OCI-LY1 (cell line): ENCODE results near the gene MARCHF5.

Source experiments
- H2AFZ ChIP-seq: fragments of 200-600 bp; sonication (generic), shearing (Covaris generic); 2 replicates; pipeline ENCODE4 v1.6.0; 2014; ENCODE audit warnings: antibody characterized with exemption, mild to moderate bottlenecking, low read length
- H3F3A ChIP-seq: fragments of 200-600 bp; sonication (generic), shearing (Covaris generic); 2 replicates; pipeline ENCODE4 v1.6.0; 2014; ENCODE audit warnings: mild to moderate bottlenecking, antibody characterized with exemption, low read length, moderate library complexity; ENCODE audit not compliant: insufficient read depth
- H3K27ac ChIP-seq: fragments of 200-600 bp; sonication (generic); 2 replicates; pipeline ENCODE4 v1.5.1; 2014; ENCODE audit warnings: low read length, mixed run types, mild to moderate bottlenecking, low read depth; ENCODE audit not compliant: poor library complexity, severe bottlenecking
- H3K27me3 ChIP-seq: fragments of 200-600 bp; sonication (generic); 2 replicates; pipeline ENCODE4 v1.6.0; 2014; ENCODE audit warnings: antibody characterized with exemption, mild to moderate bottlenecking, low read length, moderate library complexity; ENCODE audit not compliant: insufficient read depth
- H3K36me3 ChIP-seq: fragments of 200-600 bp; sonication (generic); 2 replicates; pipeline ENCODE4 v1.6.1; 2014; ENCODE audit warnings: mild to moderate bottlenecking, antibody characterized with exemption, low read length, moderate library complexity, mixed read lengths; ENCODE audit not compliant: insufficient read depth
- H3K4me1 ChIP-seq: fragments of 200-600 bp; sonication (generic); 2 replicates; pipeline ENCODE4 v1.5.1; 2014; ENCODE audit warnings: mild to moderate bottlenecking, low read length, moderate library complexity; ENCODE audit not compliant: insufficient read depth, severe bottlenecking
- H3K4me2 ChIP-seq: fragments of 200-600 bp; sonication (generic), shearing (Covaris generic); 2 replicates; pipeline ENCODE4 v1.6.1; 2014; ENCODE audit warnings: low read length
- H3K4me3 ChIP-seq: fragments of 200-600 bp; sonication (generic); 2 replicates; pipeline ENCODE4 v1.5.1; 2014; ENCODE audit warnings: low read length, low read depth, mild to moderate bottlenecking, mixed read lengths; ENCODE audit not compliant: poor library complexity, severe bottlenecking
- H3K79me2 ChIP-seq: fragments of 200-600 bp; shearing (Covaris generic); 2 replicates; pipeline ENCODE4 v1.6.1; 2016; ENCODE audit warnings: mixed run types, low read length, mixed read lengths; ENCODE audit not compliant: insufficient read depth
- H3K9ac ChIP-seq: fragments of 200-600 bp; sonication (generic), shearing (Covaris generic); 2 replicates; pipeline ENCODE4 v1.6.1; 2014; ENCODE audit warnings: mild to moderate bottlenecking, low read length, mixed read lengths
- H3K9me2 ChIP-seq: fragments of 200-600 bp; sonication (generic), shearing (Covaris generic); 2 replicates; pipeline ENCODE4 v1.6.1; 2014; ENCODE audit warnings: low read depth, mild to moderate bottlenecking, low read length, mixed read lengths
- H3K9me3 ChIP-seq: fragments of 200-600 bp; shearing (Covaris generic); 2 replicates; pipeline ENCODE4 v1.6.1; 2014; ENCODE audit warnings: low read length, mixed read lengths
- H4K20me1 ChIP-seq: fragments of 200-600 bp; sonication (generic), shearing (Covaris generic); 2 replicates; pipeline ENCODE4 v1.6.0; 2016; ENCODE audit warnings: mild to moderate bottlenecking, low read length; ENCODE audit not compliant: insufficient read depth
- CTCF ChIP-seq: fragments of 200-600 bp; sonication (generic), shearing (Covaris generic); IDR thresholded peaks from 2 replicates; pipeline ENCODE4 v1.5.1; 2017; ENCODE audit warnings: mild to moderate bottlenecking, antibody characterized with exemption, low read length, moderate library complexity, mixed read lengths
- EZH2 ChIP-seq: fragments of 200-600 bp; sonication (generic), shearing (Covaris generic); IDR thresholded peaks from 2 replicates; pipeline ENCODE4 v1.8.0; 2017; ENCODE audit warnings: borderline replicate concordance, mixed run types, mild to moderate bottlenecking, antibody characterized with exemption, low read length, moderate library complexity, mixed read lengths

MARCHF5 gene

GRCh38 chr10:92267343-92267742 is 23.6 kb upstream of the MARCHF5 start:
- Histone ChIP-seq H3K9me2 (no peaks in the 10 kb centered on the region), H4K20me1 (no peaks in the 10 kb centered on the region), H3K79me2 (no peaks in the 10 kb centered on the region), H2AFZ (no peak overlapping the region), H3K27me3 (no peaks in the 10 kb centered on the region), H3K9ac (no peak overlapping the region), H3F3A (no peaks in the 10 kb centered on the region), H3K27ac (no peak overlapping the region), H3K9me3 (no peaks in the 10 kb centered on the region), H3K4me1 (no peaks in the 10 kb centered on the region), H3K4me3 (no peak overlapping the region), H3K36me3 (no peaks in the 10 kb centered on the region), H3K4me2 (no peak overlapping the region)
- no peak for TF ChIP-seq EZH2
- no peak for TF ChIP-seq CTCF

GRCh38 chr10:92268748-92269147 is 22.2 kb upstream of the MARCHF5 start:
- Histone ChIP-seq H3F3A (no peaks in the 10 kb centered on the region), H3K27me3 (no peaks in the 10 kb centered on the region), H3K9ac (no peak overlapping the region), H4K20me1 (no peaks in the 10 kb centered on the region), H3K79me2 (no peaks in the 10 kb centered on the region), H3K27ac (no peak overlapping the region), H2AFZ (no peak overlapping the region), H3K4me3 (no peak overlapping the region), H3K36me3 (no peaks in the 10 kb centered on the region), H3K4me1 (no peaks in the 10 kb centered on the region), H3K4me2 (no peak overlapping the region), H3K9me2 (no peaks in the 10 kb centered on the region), H3K9me3 (no peaks in the 10 kb centered on the region)
- TF ChIP-seq CTCF (no peak), EZH2 (no peak)

GRCh38 chr10:92274071-92274470 is 16.9 kb upstream of the MARCHF5 start:
- Histone ChIP-seq H3K9ac (no peak overlapping the region), H3K4me2 (no peak overlapping the region), H3K4me1 (no peaks in the 10 kb centered on the region), H3K36me3 (no peaks in the 10 kb centered on the region), H2AFZ (no peak overlapping the region), H4K20me1 (no peaks in the 10 kb centered on the region), H3K27me3 (no peaks in the 10 kb centered on the region), H3F3A (no peaks in the 10 kb centered on the region), H3K9me2 (no peaks in the 10 kb centered on the region), H3K4me3 (no peak overlapping the region), H3K27ac (no peak overlapping the region), H3K79me2 (no peaks in the 10 kb centered on the region), H3K9me3 (no peaks in the 10 kb centered on the region)
- TF ChIP-seq CTCF, result no peak
- no peak for TF ChIP-seq EZH2
